Measurements from ENCODE around the gene CRABP2. TPM values are rescaled to one million over a fixed set of nuclear protein-coding genes. Genes with fewer than 3 reads are reported as not detected.
A peak's percentile ranks its signal among the peaks of the same experiment; 100 is the strongest.

Gene CRABP2
- total RNA-seq, 1 donor from 2014 or later = 1.4 TPM

- DNase-seq = peak; percentile 95
- ATAC-seq = peak; percentile 68
These were observed 41.6 kb upstream of the CRABP2 start for GRCh38 chr1:156746728-156747631.

GRCh38 chr1:156746406-156746727, 41.0 kb upstream of the CRABP2 start:
- no peaks in the 10 kb centered on the region for H3K27me3 ChIP-seq
- peaks cover 45% of the 10 kb centered on the region for H3K4me1 ChIP-seq
- ATAC-seq (no peak), DNase-seq (no peak)
- peak overlapping the region; percentile 98 for H3K27ac ChIP-seq
- intact Hi-C loops (cut with DNase I) = no loop called here
- no peak for TF ChIP-seq CTCF (IDR thresholded peaks at IDR 0.05)
- no peaks in the 10 kb centered on the region for H3K9me3 ChIP-seq
- peak overlapping the region; percentile 96 for H3K4me3 ChIP-seq
- H3K36me3 ChIP-seq = peaks cover 25% of the 10 kb centered on the region

More at GRCh38 chr1:156746728-156747631, 41.6 kb upstream of the CRABP2 start:
- TF ChIP-seq CTCF (IDR thresholded peaks at IDR 0.05) = peak; percentile 14
- Histone ChIP-seq H3K27me3 (no peaks in the 10 kb centered on the region), H3K4me3 (peak overlapping the region; percentile 96), H3K4me1 (peaks cover 40% of the 10 kb centered on the region), H3K36me3 (peaks cover 22% of the 10 kb centered on the region), H3K27ac (peak overlapping the region; percentile 98), H3K9me3 (no peaks in the 10 kb centered on the region)
- intact Hi-C loops (cut with DNase I) = no loop called here

GRCh38 chr1:156745881-156746280, 40.5 kb upstream of the CRABP2 start:
- no peak for DNase-seq
- Histone ChIP-seq H3K4me3 (peak overlapping the region; percentile 96), H3K27me3 (no peaks in the 10 kb centered on the region), H3K9me3 (no peaks in the 10 kb centered on the region), H3K4me1 (peaks cover 45% of the 10 kb centered on the region), H3K36me3 (peaks cover 25% of the 10 kb centered on the region), H3K27ac (peak overlapping the region; percentile 98)
- TF ChIP-seq CTCF (IDR thresholded peaks at IDR 0.05) = no peak
- no peak for ATAC-seq
- intact Hi-C loops (cut with DNase I) = no loop called here

GRCh38 chr1:156744786-156745419, 39.5 kb upstream of the CRABP2 start:
- intact Hi-C loops (cut with DNase I) = no loop called here
- no peaks in the 10 kb centered on the region for H3K9me3 ChIP-seq
- no peak overlapping the region for H3K4me3 ChIP-seq
- DNase-seq (no peak), ATAC-seq (no peak)
- H3K4me1 ChIP-seq = peaks cover 44% of the 10 kb centered on the region
- H3K27ac ChIP-seq = peak overlapping the region; percentile 31
- no peaks in the 10 kb centered on the region for H3K27me3 ChIP-seq
- TF ChIP-seq CTCF (IDR thresholded peaks at IDR 0.05) = no peak
- peaks cover 25% of the 10 kb centered on the region for H3K36me3 ChIP-seq

GRCh38 chr1:156744344-156744743, 39.0 kb upstream of the CRABP2 start:
- H3K9me3 ChIP-seq = no peaks in the 10 kb centered on the region
- intact Hi-C loops (cut with DNase I) = no loop called here
- no peak overlapping the region for H3K4me3 ChIP-seq
- no peak for TF ChIP-seq CTCF (IDR thresholded peaks at IDR 0.05)
- DNase-seq (no peak), ATAC-seq (no peak)
- no peak overlapping the region for H3K27ac ChIP-seq
- H3K4me1 ChIP-seq = peaks cover 39% of the 10 kb centered on the region
- no peaks in the 10 kb centered on the region for H3K27me3 ChIP-seq
- peaks cover 25% of the 10 kb centered on the region for H3K36me3 ChIP-seq
